ENCODE data around the gene ALS2. TPM values are rescaled to one million over a fixed set of nuclear protein-coding genes. Genes with fewer than 3 reads are reported as not detected.
"Not testable (repeated sequence)": the region's sequence is repeated elsewhere in the genome, so short reads cannot be mapped to it uniquely, and the experiment has no call there.

The ALS2 gene
- total and polyA plus RNA-seq, 9 donors, result 6.1 to 18.5 (median 15.0) TPM

DNA sequence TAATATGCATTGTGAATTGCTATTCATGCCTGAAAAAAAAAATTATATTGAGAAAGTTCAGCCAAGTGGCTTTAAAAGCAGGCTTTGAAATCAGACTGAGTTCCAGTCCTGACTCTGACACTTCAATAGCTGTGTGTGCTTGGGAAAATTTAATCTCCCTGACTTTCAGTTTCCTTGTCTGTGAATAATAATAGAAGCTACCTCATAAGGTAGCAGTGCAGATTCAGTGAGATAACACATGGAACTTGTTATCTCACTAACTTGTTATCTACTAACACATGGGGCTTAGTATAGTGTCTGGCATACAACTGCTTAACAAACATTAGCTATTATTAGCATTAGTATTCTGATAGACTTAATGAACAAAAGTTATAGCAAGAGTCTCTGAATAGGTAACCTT lies 14.9 kb downstream of the ALS2 start:
- H3K27ac ChIP-seq, result no peak overlapping the region
- no peaks in the 10 kb centered on the region for H3K4me1 ChIP-seq (ENCODE audit: insufficient read depth)
- no peak overlapping the region for H3K4me3 ChIP-seq
- H3K9me3 ChIP-seq, result no peaks in the 10 kb centered on the region
- TF ChIP-seq POLR2A (IDR thresholded peaks at IDR 0.05), result no peak
- no peak for TF ChIP-seq EP300 (IDR thresholded peaks at IDR 0.05)
- TF ChIP-seq, protein P1, sequence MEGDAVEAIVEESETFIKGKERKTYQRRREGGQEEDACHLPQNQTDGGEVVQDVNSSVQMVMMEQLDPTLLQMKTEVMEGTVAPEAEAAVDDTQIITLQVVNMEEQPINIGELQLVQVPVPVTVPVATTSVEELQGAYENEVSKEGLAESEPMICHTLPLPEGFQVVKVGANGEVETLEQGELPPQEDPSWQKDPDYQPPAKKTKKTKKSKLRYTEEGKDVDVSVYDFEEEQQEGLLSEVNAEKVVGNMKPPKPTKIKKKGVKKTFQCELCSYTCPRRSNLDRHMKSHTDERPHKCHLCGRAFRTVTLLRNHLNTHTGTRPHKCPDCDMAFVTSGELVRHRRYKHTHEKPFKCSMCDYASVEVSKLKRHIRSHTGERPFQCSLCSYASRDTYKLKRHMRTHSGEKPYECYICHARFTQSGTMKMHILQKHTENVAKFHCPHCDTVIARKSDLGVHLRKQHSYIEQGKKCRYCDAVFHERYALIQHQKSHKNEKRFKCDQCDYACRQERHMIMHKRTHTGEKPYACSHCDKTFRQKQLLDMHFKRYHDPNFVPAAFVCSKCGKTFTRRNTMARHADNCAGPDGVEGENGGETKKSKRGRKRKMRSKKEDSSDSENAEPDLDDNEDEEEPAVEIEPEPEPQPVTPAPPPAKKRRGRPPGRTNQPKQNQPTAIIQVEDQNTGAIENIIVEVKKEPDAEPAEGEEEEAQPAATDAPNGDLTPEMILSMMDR (IDR thresholded peaks at IDR 0.05), result no peak
- no peak for DNase-seq
- no peaks in the 10 kb centered on the region for H3K27me3 ChIP-seq
- intact Hi-C loops (cut with DNase I), result no loop called here
- H3K36me3 ChIP-seq, result no peaks in the 10 kb centered on the region

DNA sequence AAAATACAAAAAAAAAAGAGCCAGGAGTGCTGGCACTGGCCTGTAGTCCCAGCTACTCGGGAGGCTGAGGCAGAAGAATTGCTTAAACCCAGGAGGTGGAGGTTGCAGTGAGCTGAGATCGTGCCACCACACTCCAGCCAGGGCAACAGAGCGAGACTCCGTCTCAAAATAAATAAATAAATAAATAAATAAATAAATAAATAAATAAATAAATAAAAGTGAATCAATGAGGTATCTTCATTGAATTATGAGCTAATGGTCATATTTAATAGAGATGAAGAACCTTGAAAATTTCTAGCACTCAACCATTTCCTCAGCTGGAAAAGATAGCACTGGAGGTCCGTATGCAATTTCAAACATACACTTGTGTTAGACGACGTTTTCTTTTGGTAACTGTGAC lies 16.3 kb downstream of the ALS2 start:
- H3K9me3 ChIP-seq; H3K36me3 ChIP-seq; intact Hi-C loops (cut with DNase I); DNase-seq; H3K27me3 ChIP-seq; H3K27ac ChIP-seq; H3K4me1 ChIP-seq (ENCODE audit: insufficient read depth); H3K4me3 ChIP-seq: not testable (repeated sequence)
- 94 to 97% (median 96%) methylated on average over 7 of the region's 7 CpGs for WGBS, 3 donors

DNA sequence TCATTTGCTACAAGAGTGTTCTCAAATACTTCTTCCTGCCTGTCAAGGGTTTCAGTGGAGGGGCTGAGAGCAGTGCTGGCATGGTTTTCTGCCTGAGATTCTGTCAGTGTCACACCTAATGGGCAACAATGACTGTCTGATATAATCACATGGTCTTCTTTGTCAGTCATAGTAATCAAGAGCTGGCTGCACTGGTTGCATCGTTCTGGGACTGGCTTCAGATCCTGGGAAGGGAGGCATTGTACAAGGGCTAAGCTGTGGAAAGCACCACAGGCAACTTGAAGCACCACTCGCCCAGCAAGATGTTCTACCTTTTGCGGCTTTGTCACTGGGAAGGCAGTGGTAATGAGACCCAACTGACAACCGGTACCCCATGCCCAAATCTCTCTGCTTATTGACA lies 19.6 kb downstream of the ALS2 start:
- Histone ChIP-seq H3K27me3 (no peaks in the 10 kb centered on the region), H3K4me3 (no peak overlapping the region), H3K9me3 (no peaks in the 10 kb centered on the region), H3K36me3 (no peaks in the 10 kb centered on the region), H3K27ac (no peak overlapping the region), H3K4me1 (ENCODE audit: insufficient read depth) (no peaks in the 10 kb centered on the region)
- DNase-seq, result no peak
- intact Hi-C loops (cut with DNase I), result no loop called here
- TF ChIP-seq EP300 (IDR thresholded peaks at IDR 0.05) (no peak), POLR2A (IDR thresholded peaks at IDR 0.05) (no peak)
- TF ChIP-seq, protein P1 (IDR thresholded peaks at IDR 0.05), result no peak
- WGBS, 3 donors, result 91 to 97% (median 92%) methylated on average over 4 of the region's 4 CpGs

DNA sequence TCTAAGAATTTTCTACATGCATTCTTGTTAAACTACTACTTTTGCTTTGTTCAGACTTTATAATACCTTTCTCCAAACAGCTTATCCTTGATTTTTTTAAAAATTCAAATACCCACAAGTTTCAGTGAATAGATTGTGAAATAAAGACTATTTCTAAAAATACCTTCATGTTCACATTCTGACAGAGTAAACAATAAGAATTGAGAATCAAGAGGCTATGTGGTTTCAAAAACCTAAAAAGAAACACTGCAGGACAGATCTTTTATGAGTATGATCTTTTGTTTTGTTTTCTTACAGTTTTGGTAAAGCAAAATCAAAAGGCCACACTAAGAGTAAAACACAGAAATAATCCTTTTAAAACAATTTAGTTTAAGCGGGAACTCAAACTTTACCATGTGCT lies 21.2 kb downstream of the ALS2 start:
- H3K27me3 ChIP-seq, result no peaks in the 10 kb centered on the region
- H3K9me3 ChIP-seq, result no peaks in the 10 kb centered on the region
- no peak for TF ChIP-seq POLR2A (IDR thresholded peaks at IDR 0.05)
- TF ChIP-seq EP300 (IDR thresholded peaks at IDR 0.05), result no peak
- TF ChIP-seq, protein P1 (IDR thresholded peaks at IDR 0.05), result no peak
- no peaks in the 10 kb centered on the region for H3K4me1 ChIP-seq (ENCODE audit: insufficient read depth)
- no peaks in the 10 kb centered on the region for H3K36me3 ChIP-seq
- intact Hi-C loops (cut with DNase I), result no loop called here
- no peak overlapping the region for H3K4me3 ChIP-seq
- WGBS, 3 donors, result 69 to 74% (median 71%) methylated on average over 1 of the region's 1 CpG
- H3K27ac ChIP-seq, result no peak overlapping the region
- DNase-seq, result no peak

DNA sequence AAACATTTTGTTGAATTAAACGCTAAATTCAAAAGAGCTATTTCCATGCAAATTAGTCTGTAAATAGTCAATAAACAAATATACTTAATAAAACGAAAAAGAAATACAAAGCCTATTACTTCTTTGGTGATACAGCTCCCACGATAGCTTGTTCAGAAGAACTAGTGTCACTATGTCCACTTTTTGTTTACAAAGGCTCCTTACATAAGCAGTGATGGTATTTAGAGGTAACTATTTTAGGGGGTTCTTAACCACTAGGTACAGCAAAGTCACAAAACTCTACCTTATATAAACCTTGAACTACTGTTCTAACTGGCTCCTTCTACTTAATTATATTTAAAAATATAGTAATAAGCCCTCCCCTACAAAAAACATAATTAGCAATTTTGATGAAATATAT lies 21.9 kb downstream of the ALS2 start:
- DNase-seq, result no peak
- Histone ChIP-seq H3K9me3 (no peaks in the 10 kb centered on the region), H3K36me3 (no peaks in the 10 kb centered on the region), H3K27me3 (no peaks in the 10 kb centered on the region), H3K27ac (no peak overlapping the region), H3K4me3 (no peak overlapping the region), H3K4me1 (ENCODE audit: insufficient read depth) (no peaks in the 10 kb centered on the region)
- 92 to 96% (median 92%) methylated on average over 3 of the region's 3 CpGs for WGBS, 3 donors
- TF ChIP-seq POLR2A (IDR thresholded peaks at IDR 0.05) (no peak), EP300 (IDR thresholded peaks at IDR 0.05) (no peak)
- TF ChIP-seq, protein P1 (IDR thresholded peaks at IDR 0.05), result no peak
- intact Hi-C loops (cut with DNase I), result no loop called here

All from ovary (tissue), 9 donors.